NT2/D1 (cell line): ENCODE data around the gene HTATIP2.
"Not testable (repeated sequence)": the region's sequence is repeated elsewhere in the genome, so short reads cannot be mapped to it uniquely, and the experiment has no call there.

Experiments
- DNase-seq: peaks from one replicate; pipeline ENCODE4 v3.0.0-alpha.2; 2011; ENCODE audit warnings: low read depth, low spot score
- H3K27me3 ChIP-seq: 2 replicates; pipeline ENCODE4 v1.6.0; 2011; ENCODE audit warnings: mild to moderate bottlenecking; ENCODE audit not compliant: insufficient read length, insufficient read depth
- H3K36me3 ChIP-seq: 2 replicates; pipeline ENCODE4 v1.6.1; 2011; ENCODE audit warnings: mild to moderate bottlenecking, low read length, mixed read lengths; ENCODE audit not compliant: insufficient read depth, insufficient read length
- H3K4me1 ChIP-seq: 2 replicates; pipeline ENCODE4 v1.5.1; 2011; ENCODE audit not compliant: insufficient read depth, insufficient read length
- H3K4me3 ChIP-seq: 2 replicates; pipeline ENCODE4 v1.5.1; 2011; ENCODE audit warnings: low read depth; ENCODE audit not compliant: insufficient read length
- H3K9ac ChIP-seq: 2 replicates; pipeline ENCODE4 v1.6.0; 2011; ENCODE audit warnings: low read depth; ENCODE audit not compliant: insufficient read length
- H3K9me3 ChIP-seq: 2 replicates; pipeline ENCODE4 v1.5.1; 2011; ENCODE audit warnings: mild to moderate bottlenecking, low read length; ENCODE audit not compliant: insufficient read depth
- SUZ12 ChIP-seq: IDR thresholded peaks from 2 replicates; pipeline ENCODE4 v1.6.1; 2011; ENCODE audit not compliant: insufficient read length, insufficient read depth; ENCODE audit errors: extremely low read depth
- YY1 ChIP-seq: IDR thresholded peaks from 2 replicates; pipeline ENCODE4 v1.6.1; 2011; ENCODE audit not compliant: insufficient read length, insufficient read depth
- ZNF274 ChIP-seq: IDR thresholded peaks from 2 replicates; pipeline ENCODE4 v1.6.1; 2011; ENCODE audit warnings: mild to moderate bottlenecking, low read depth, low read length

The HTATIP2 gene

GRCh38 chr11:20372081-20372626 lies 8.6 kb downstream of the HTATIP2 start:
- no peak for TF ChIP-seq SUZ12
- TF ChIP-seq YY1: no peak
- no peak for TF ChIP-seq ZNF274
- DNase-seq: no peak
- Histone ChIP-seq H3K27me3 (no peaks in the 10 kb centered on the region), H3K4me3 (no peak overlapping the region), H3K4me1 (no peaks in the 10 kb centered on the region), H3K9ac (no peak overlapping the region), H3K9me3 (no peaks in the 10 kb centered on the region), H3K36me3 (peaks cover 23% of the 10 kb centered on the region)

GRCh38 chr11:20373147-20373546 lies 9.6 kb downstream of the HTATIP2 start:
- no peak for DNase-seq
- TF ChIP-seq SUZ12 (no peak), YY1 (no peak), ZNF274 (no peak)
- H3K9ac ChIP-seq: no peak overlapping the region
- peaks cover 22% of the 10 kb centered on the region for H3K36me3 ChIP-seq
- H3K9me3 ChIP-seq: no peaks in the 10 kb centered on the region
- no peaks in the 10 kb centered on the region for H3K4me1 ChIP-seq
- H3K27me3 ChIP-seq: no peaks in the 10 kb centered on the region
- H3K4me3 ChIP-seq: no peak overlapping the region

DNA sequence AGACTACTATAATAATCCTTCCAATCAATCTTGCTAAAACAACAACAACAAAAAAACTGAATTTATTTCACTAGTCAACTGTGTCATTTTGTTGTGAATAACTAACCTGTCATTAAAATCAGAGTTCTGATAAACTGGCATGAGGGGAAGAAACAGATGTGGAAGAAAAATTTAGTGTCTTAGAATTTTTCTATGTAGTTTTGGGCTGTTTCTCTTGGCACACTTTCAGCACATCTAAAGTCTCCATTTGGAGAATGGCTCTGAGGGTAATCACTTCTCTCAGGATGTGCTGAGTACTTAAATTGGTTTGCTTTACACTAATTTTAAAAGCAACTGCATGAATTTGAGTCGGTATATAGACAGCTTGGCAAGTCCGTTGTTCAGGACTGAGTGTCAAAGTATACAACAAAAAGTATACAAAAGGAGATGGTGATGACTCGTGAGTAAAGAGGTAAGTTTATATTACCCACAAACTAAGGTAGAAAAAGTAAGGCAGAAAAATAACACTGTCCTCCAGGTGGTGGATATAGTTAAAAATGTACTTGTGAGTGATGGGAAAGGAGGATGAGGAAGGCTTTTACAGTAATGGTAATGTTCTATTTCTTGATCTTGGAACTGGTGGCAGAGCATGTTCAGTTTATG lies 10.2 kb downstream of the HTATIP2 start:
- no peaks in the 10 kb centered on the region for H3K9me3 ChIP-seq
- no peak for TF ChIP-seq ZNF274
- no peak for TF ChIP-seq SUZ12
- TF ChIP-seq YY1: no peak
- no peak for DNase-seq

GRCh38 chr11:20374741-20375300 lies 11.3 kb downstream of the HTATIP2 start:
- no peak for DNase-seq

More for the DNA sequence above, 10.2 kb downstream of the HTATIP2 start:
- H3K36me3 ChIP-seq: peaks cover 21% of the 10 kb centered on the region
- H3K27me3 ChIP-seq: no peaks in the 10 kb centered on the region
- H3K4me3 ChIP-seq: no peak overlapping the region
- H3K4me1 ChIP-seq: no peaks in the 10 kb centered on the region
- H3K9ac ChIP-seq: no peak overlapping the region

DNA sequence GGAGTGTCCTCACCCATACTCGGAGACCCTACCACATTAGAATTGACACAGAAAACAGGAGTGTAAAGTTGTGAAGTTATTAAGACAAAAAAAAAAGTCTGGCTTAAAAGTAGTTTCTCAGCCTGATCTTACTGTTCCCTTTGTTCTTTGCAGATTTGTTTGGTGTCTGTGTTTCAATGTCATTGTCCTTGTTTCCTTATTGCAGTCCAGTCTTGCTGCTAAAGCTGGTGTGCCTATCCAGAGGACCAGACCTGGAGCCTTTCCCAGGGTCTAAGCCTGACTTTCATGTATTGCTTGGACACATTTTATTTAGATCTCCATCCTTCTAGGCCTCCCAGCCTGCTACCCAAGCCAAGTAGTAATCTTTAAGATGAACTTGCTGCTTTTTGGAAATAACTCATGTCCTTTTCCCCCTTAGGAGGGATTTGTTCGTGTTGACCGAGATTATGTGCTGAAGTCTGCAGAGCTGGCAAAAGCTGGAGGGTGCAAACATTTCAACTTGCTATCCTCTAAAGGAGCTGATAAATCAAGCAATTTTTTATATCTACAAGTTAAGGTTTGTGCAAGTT lies 12.7 kb downstream of the HTATIP2 start:
- no peak for DNase-seq
- no peak overlapping the region for H3K9ac ChIP-seq
- TF ChIP-seq ZNF274: no peak
- no peak for TF ChIP-seq SUZ12
- TF ChIP-seq YY1: no peak
- H3K4me1 ChIP-seq: no peaks in the 10 kb centered on the region
- peaks cover 28% of the 10 kb centered on the region for H3K36me3 ChIP-seq
- H3K9me3 ChIP-seq: no peaks in the 10 kb centered on the region
- no peaks in the 10 kb centered on the region for H3K27me3 ChIP-seq
- H3K4me3 ChIP-seq: no peak overlapping the region

More at GRCh38 chr11:20374741-20375300, 11.3 kb downstream of the HTATIP2 start:
- Histone ChIP-seq H3K9ac (no peak overlapping the region), H3K9me3 (no peaks in the 10 kb centered on the region), H3K27me3 (no peaks in the 10 kb centered on the region), H3K4me1 (no peaks in the 10 kb centered on the region), H3K4me3 (no peak overlapping the region), H3K36me3 (peaks cover 31% of the 10 kb centered on the region)
- TF ChIP-seq ZNF274 (no peak), YY1 (no peak), SUZ12 (no peak)

- not testable (repeated sequence) for H3K4me3 ChIP-seq, H3K9me3 ChIP-seq, DNase-seq, H3K27me3 ChIP-seq, H3K9ac ChIP-seq, H3K4me1 ChIP-seq
- peaks cover 12% of the 10 kb centered on the region for H3K36me3 ChIP-seq
Observed at GRCh38 chr11:20385996-20386395, 22.5 kb downstream of the HTATIP2 start.

- DNase-seq: peak; percentile 87
Observed at GRCh38 chr11:20387261-20388095, 24.0 kb downstream of the HTATIP2 start, which contains the start of gene PRMT3. PRMT3 (plus strand) TSS chr11:20387716; CDS start chr11:20387747, 31 bp downstream.

More at GRCh38 chr11:20387261-20388095, 24.0 kb downstream of the HTATIP2 start, which contains the start of gene PRMT3:
- H3K9me3 ChIP-seq: no peaks in the 10 kb centered on the region
- H3K27me3 ChIP-seq: no peaks in the 10 kb centered on the region
- no peak for TF ChIP-seq SUZ12
- no peak for TF ChIP-seq ZNF274
- TF ChIP-seq YY1: no peak
- H3K36me3 ChIP-seq: peaks cover 12% of the 10 kb centered on the region
- H3K4me3 ChIP-seq: peak within 1 kb of the TSS; percentile 84
- peak within 1 kb of the TSS; percentile 93 for H3K9ac ChIP-seq
- H3K4me1 ChIP-seq: no peaks in the 10 kb centered on the region
